NT2/D1 (cell line): ENCODE measurements around the gene FAM53A.
A peak's percentile ranks its signal among the peaks of the same experiment; 100 is the strongest.

Experiments used
- DNase-seq: peaks from one replicate; pipeline ENCODE4 v3.0.0-alpha.2; 2011; ENCODE audit warnings: low read depth, low spot score
- H3K27me3 ChIP-seq: 2 replicates; pipeline ENCODE4 v1.6.0; 2011; ENCODE audit warnings: mild to moderate bottlenecking; ENCODE audit not compliant: insufficient read length, insufficient read depth
- H3K36me3 ChIP-seq: 2 replicates; pipeline ENCODE4 v1.6.1; 2011; ENCODE audit warnings: mild to moderate bottlenecking, low read length, mixed read lengths; ENCODE audit not compliant: insufficient read depth, insufficient read length
- H3K4me1 ChIP-seq: 2 replicates; pipeline ENCODE4 v1.5.1; 2011; ENCODE audit not compliant: insufficient read depth, insufficient read length
- H3K4me3 ChIP-seq: 2 replicates; pipeline ENCODE4 v1.5.1; 2011; ENCODE audit warnings: low read depth; ENCODE audit not compliant: insufficient read length
- H3K9ac ChIP-seq: 2 replicates; pipeline ENCODE4 v1.6.0; 2011; ENCODE audit warnings: low read depth; ENCODE audit not compliant: insufficient read length
- H3K9me3 ChIP-seq: 2 replicates; pipeline ENCODE4 v1.5.1; 2011; ENCODE audit warnings: mild to moderate bottlenecking, low read length; ENCODE audit not compliant: insufficient read depth
- SUZ12 ChIP-seq: IDR thresholded peaks from 2 replicates; pipeline ENCODE4 v1.6.1; 2011; ENCODE audit not compliant: insufficient read length, insufficient read depth; ENCODE audit errors: extremely low read depth
- YY1 ChIP-seq: IDR thresholded peaks from 2 replicates; pipeline ENCODE4 v1.6.1; 2011; ENCODE audit not compliant: insufficient read length, insufficient read depth
- ZNF274 ChIP-seq: IDR thresholded peaks from 2 replicates; pipeline ENCODE4 v1.6.1; 2011; ENCODE audit warnings: mild to moderate bottlenecking, low read depth, low read length

The FAM53A gene

DNA sequence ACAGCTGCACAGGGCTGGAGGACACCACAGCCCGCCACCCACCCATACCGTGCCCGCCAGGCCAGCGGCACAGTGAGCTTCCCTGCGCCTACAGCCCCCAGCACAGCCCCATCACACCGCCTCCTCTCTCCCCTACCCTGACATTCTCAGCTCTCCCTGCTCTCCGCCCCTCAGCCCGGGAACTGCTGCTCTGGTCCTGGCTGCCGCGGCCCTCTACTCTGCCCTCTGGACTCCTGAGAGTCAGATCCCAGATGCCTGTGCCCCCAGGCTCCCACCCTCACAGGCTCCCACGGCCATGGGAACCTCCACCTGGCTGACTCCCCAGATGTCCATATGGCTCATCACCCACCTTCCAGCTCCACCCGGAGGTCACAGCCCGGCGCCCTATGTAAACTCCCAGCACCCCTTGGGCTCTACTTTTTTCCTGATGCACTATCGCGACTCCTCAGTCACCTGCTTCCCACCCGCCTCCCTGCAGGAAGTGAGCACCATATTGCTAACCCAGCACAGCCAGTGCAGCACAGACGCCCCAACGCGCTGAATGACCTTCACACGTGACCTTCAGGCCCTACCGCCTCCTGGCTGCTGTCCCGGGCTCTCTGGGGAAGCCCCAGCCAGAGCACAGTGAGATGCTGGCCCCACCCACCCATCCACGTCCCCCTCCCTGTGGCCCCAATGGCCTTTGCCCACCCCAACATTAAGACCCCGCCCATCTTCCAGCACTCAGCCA is 23.0 kb downstream of the FAM53A start:
- TF ChIP-seq YY1 (no peak), ZNF274 (no peak), SUZ12 (no peak)
- DNase-seq, result no peak
- peaks cover 10% of the 10 kb centered on the region for H3K4me1 ChIP-seq
- no peaks in the 10 kb centered on the region for H3K36me3 ChIP-seq
- no peak overlapping the region for H3K4me3 ChIP-seq
- no peaks in the 10 kb centered on the region for H3K27me3 ChIP-seq
- no peaks in the 10 kb centered on the region for H3K9me3 ChIP-seq
- H3K9ac ChIP-seq, result peak overlapping the region; percentile 42

DNA sequence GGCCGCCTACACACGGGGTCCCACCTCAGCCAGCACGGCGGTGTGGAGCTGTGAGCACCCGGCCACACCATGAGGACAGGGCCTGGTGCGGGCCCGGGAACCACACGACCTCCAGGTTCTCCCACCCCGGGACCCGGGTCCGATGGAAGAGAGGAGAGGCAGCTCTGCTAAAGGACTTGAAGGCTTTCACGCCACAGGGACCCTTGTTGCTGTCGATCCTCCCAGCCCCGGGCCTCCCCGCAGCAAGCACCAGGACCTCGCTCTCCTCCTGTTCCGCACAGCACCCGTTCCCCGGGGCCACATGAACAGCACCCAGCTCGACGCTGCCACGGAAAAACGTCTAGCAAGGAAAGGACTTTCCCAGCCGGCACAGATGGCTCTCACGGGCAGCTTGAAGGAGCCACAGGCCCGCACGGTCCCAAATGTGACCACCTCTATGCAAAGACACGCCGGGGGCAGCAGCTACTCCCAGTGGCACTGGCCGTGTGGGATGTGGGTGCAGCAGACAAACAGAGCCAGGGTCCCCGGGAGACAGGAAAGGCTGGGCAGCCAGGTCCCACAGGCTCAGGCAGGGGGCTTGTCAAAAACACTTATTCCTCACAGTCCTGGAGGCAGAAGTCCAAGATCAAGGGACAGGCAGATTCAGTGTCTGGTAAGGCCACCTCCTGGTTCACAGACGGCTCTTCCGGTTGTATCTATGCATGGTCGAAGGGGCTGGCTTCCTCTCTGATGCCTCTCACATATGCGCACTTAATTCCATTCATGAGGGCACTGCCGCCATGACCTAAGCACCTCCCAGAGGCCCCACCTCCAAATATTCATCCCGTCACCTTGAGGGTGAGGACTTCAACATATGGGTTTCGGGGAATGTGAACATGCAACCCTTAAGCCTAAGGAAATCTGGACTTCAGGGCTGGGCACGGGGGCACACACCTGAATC is 24.7 kb downstream of the FAM53A start:
- Histone ChIP-seq H3K36me3 (no peaks in the 10 kb centered on the region), H3K4me3 (no peak overlapping the region), H3K27me3 (no peaks in the 10 kb centered on the region), H3K9me3 (no peaks in the 10 kb centered on the region), H3K4me1 (peaks cover 10% of the 10 kb centered on the region), H3K9ac (peak overlapping the region; percentile 21)
- no peak for DNase-seq
- TF ChIP-seq YY1 (no peak), ZNF274 (no peak), SUZ12 (no peak)

DNA sequence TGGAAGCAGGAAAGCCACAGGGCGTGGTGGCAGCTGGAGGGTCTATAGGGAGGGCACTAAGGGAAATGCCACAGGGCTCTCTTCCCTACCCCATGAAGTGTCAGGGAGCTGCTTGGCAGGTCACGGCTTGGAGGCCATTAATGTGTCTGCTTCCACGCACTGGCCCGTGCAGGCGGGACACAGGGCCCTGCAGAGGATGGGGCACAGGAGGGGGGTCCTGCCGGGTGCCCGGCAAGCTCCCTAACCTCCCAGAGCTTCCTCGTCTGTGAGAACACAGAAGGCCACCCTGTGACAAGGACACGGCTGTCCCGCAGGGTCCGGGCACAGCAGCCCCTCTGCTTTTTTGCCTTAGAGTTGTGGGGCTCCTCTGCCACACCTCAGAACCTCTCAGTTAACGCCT is 25.5 kb downstream of the FAM53A start:
- no peak overlapping the region for H3K9ac ChIP-seq
- H3K4me3 ChIP-seq, result no peak overlapping the region
- no peak for DNase-seq
- no peaks in the 10 kb centered on the region for H3K9me3 ChIP-seq
- no peaks in the 10 kb centered on the region for H3K36me3 ChIP-seq
- peaks cover 10% of the 10 kb centered on the region for H3K4me1 ChIP-seq
- no peaks in the 10 kb centered on the region for H3K27me3 ChIP-seq
- TF ChIP-seq SUZ12, result no peak
- no peak for TF ChIP-seq YY1
- no peak for TF ChIP-seq ZNF274

GRCh38 chr4:1658146-1658545 is 26.0 kb downstream of the FAM53A start:
- Histone ChIP-seq H3K9me3 (no peaks in the 10 kb centered on the region), H3K4me3 (no peak overlapping the region), H3K36me3 (no peaks in the 10 kb centered on the region), H3K4me1 (peaks cover 10% of the 10 kb centered on the region), H3K9ac (no peak overlapping the region), H3K27me3 (no peaks in the 10 kb centered on the region)
- TF ChIP-seq ZNF274, result no peak
- TF ChIP-seq YY1, result no peak
- no peak for TF ChIP-seq SUZ12
- no peak for DNase-seq

DNA sequence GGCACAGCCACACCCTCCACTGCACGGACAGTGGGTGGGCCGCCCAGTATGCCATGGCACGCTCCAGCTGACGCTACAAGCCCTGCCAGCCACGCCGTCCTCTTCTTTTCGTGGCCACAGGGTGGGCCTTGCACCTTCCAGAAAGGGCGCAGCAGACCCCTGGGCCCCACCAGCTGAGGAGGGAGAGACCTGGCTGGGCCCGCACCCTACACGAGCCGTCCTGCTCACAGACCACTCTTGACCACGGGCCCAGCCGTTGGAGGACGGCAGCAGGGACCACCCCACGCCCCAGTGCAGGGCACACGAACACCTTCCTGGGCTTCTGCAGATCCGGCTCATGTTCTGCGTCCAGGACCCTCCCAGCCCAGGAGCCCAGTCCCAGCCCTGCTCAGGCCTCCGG is 27.1 kb downstream of the FAM53A start:
- Histone ChIP-seq H3K27me3 (no peaks in the 10 kb centered on the region), H3K4me1 (peaks cover 10% of the 10 kb centered on the region), H3K36me3 (no peaks in the 10 kb centered on the region), H3K9ac (no peak overlapping the region), H3K9me3 (no peaks in the 10 kb centered on the region), H3K4me3 (no peak overlapping the region)
- no peak for TF ChIP-seq YY1
- TF ChIP-seq SUZ12, result no peak
- no peak for TF ChIP-seq ZNF274
- no peak for DNase-seq

GRCh38 chr4:1656132-1656531 is 28.0 kb downstream of the FAM53A start:
- TF ChIP-seq YY1 (no peak), SUZ12 (no peak)
- Histone ChIP-seq H3K9me3 (no peaks in the 10 kb centered on the region), H3K9ac (no peak overlapping the region), H3K36me3 (no peaks in the 10 kb centered on the region), H3K4me1 (peaks cover 9% of the 10 kb centered on the region), H3K4me3 (no peak overlapping the region), H3K27me3 (no peaks in the 10 kb centered on the region)
- no peak for DNase-seq

GRCh38 chr4:1655676-1656075 is 28.4 kb downstream of the FAM53A start:
- Histone ChIP-seq H3K9me3 (no peaks in the 10 kb centered on the region), H3K9ac (no peak overlapping the region), H3K27me3 (no peaks in the 10 kb centered on the region), H3K4me1 (peaks cover 5% of the 10 kb centered on the region), H3K4me3 (no peak overlapping the region), H3K36me3 (no peaks in the 10 kb centered on the region)
- TF ChIP-seq ZNF274 (no peak), YY1 (no peak), SUZ12 (no peak)
- DNase-seq, result no peak
